HG03439 (cell line): ENCODE measurements around the gene RAB11A.

Experiments
- ATAC-seq: cut with Tn5 transposase; IDR thresholded peaks from one replicate; pipeline ENCODE4 v1.9.1; 2021; ENCODE audit warnings: mild to moderate bottlenecking, moderate library complexity; ENCODE audit not compliant: unreplicated experiment

Gene RAB11A

DNA sequence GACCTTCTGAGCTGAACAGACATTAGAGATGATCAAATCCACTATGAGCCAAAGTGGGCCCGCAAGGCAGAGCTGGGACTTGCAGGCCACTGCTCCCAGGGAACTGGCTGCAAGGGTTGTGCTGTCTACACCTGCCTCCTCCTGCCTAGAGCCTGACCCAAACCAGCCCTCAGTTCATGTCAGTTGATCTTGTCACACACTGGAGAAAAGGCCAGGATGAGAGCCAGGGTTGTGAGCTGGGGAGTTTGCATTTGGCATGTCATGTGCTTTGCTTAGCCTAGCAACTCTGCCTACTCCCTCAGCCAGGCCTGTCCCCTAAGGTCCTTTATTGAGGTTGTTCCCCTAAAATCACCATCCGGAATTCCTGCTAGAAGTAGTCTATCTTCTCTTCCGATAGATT is 67.8 kb downstream of the RAB11A start:
- ATAC-seq: no peak

DNA sequence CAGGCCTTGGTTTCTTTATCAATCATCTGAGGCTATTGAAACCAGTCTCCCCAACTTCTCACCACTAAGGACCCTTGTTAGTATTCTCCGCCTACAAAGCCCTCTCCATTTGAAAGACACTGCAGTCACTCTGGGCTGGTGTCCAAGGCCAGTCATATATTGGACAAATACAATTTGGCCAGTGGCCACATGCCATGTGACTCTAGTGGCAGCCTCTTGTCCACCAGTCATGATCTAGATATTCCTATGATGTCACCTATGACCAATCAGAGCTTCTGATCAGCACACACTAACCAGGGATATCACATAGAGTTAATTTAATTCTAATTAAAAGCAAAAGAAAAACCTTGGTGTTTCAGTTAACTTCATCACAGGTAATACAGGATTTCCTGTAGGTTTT is 68.2 kb downstream of the RAB11A start:
- ATAC-seq: no peak

DNA sequence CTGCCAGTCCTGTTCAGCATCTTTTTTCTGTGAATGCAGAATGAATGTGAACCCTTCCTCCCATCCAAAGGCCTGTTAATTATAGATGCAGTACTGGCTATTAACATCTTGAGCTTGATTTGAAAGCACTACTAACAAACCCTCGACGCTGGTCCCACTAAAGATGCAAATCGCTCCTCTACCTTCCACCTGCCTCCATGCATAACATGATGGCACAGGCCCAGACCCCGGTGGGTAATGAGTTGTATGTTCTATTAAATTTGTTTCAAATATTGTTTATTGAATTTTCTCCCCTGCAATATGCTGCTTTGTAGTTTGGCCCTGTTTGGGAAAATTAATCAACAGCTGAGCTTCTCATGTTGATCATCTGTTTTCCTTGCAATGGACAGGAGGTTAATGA is 69.3 kb downstream of the RAB11A start:
- no peak for ATAC-seq

DNA sequence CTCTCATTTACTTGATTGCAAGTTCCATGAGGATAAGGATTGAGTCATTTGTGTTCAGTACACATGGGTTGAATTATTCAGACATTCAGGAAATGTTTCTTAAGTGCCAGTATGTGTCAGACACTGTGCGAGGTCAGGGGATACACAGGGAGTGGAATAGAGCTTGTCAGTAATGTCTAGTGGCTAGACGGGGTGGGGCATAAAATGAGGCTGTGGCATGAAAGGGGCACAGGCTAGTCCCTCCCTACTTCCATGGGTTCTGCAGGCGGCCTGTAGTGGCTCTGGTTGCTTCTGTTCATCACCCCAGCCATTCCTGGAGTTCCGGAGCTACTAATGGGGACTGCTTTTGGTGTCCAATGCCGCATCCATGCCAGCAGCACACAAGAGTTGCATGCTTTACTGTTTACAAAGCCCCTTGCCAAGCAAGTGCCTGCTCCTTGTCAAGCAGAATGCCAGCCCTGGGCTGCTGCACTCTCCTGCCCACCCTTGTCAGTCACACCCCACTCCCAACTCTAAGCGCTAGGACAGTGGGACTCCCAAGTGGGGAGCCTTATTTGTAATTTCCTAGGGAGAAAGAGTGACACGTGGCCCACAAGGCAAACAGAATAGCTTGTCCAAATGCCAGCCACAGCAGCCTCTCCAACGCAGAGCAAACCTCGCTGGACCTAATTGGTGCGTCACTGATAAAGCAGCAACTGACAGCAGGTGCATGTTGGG is 70.8 kb downstream of the RAB11A start:
- no peak for ATAC-seq

DNA sequence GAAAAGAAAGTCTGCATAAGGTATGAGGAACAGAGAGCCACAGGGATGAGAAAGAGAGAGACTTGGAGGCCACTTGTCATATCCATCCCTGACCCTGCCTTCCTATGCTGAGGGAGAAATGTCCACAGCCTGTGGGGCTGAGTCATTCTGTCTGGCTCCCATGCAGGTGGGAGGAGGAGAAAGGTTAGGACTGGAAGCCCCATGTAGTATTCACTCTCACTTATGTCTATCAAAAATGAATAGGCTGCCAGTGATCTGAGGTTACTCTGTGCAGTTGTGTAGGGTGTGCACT is 71.3 kb downstream of the RAB11A start:
- ATAC-seq: no peak
